BLaER1 treated with 17β-estradiol and CSF1 and Interleukin-3, amounts not matched to agents 10 nM and 100 nM (cell line): Measurements from ENCODE around the gene TRIM67.
"Not testable (repeated sequence)": the region's sequence is repeated elsewhere in the genome, so short reads cannot be mapped to it uniquely, and the experiment has no call there.

Experiments
- H3K27ac ChIP-seq, 11 experiments: shearing (Covaris generic); formaldehyde crosslinking; 2 replicates each; pipeline ENCODE4 v1.8.1; 2022
- H3K27me3 ChIP-seq, 11 experiments: shearing (Covaris generic); formaldehyde crosslinking; 2 replicates each; pipeline ENCODE4 v1.8.1; 2022
- H3K36me3 ChIP-seq, 11 experiments: shearing (Covaris generic); formaldehyde crosslinking; 2 replicates each; pipeline ENCODE4 v1.8.1; 2022
- H3K4me1 ChIP-seq, 10 experiments: shearing (Covaris generic); formaldehyde crosslinking; 2 replicates each; pipeline ENCODE4 v1.8.1; 2022
- H3K4me2 ChIP-seq, 11 experiments: shearing (Covaris generic); formaldehyde crosslinking; 2 replicates each; pipeline ENCODE4 v1.8.1; 2022
- H3K4me3 ChIP-seq, 10 experiments: shearing (Covaris generic); formaldehyde crosslinking; 2 replicates each; pipeline ENCODE4 v1.8.1; 2022
- H3K9ac ChIP-seq, 11 experiments: shearing (Covaris generic); formaldehyde crosslinking; 2 replicates each; pipeline ENCODE4 v1.8.1; 2022
- H3K9me3 ChIP-seq, 11 experiments: shearing (Covaris generic); formaldehyde crosslinking; replicated peaks in 1 of 11; 2 replicates each; pipeline ENCODE4 v1.8.1; 2022
- H4K20me1 ChIP-seq, 11 experiments: shearing (Covaris generic); formaldehyde crosslinking; 2 replicates each; pipeline ENCODE4 v1.8.1; 2022
- Cebpa-rat ChIP-seq, 11 experiments: shearing (Covaris generic); IDR thresholded peaks; 2 replicates each; pipeline ENCODE4 v1.8.1; 2022

The TRIM67 gene

GRCh38 chr1:231151811-231152210 is 10.0 kb upstream of the TRIM67 start:
- H3K4me1 ChIP-seq = peaks cover 5 to 10% (median 7%) of the 10 kb centered on the region in 10 experiments; a peak in 17 of 20 replicates

DNA sequence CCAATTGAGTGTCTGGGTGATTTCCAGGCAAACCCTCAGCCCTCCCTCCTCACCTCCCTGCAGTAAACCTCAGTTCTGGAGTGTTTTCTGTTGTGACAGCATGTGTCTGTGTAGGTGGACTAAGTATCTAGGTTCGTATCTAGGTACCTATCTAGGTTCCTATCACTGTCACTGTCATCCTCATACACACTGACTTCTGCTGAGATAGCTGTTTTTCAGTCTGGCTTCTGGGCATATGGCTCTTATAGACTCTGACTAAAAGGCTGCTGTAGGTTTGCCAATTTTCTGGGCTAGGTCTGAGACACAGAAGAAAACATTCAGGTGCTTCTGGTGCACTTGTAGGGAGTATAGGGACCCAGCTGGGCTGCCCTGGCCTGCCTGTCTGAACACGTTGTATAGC is 8.1 kb upstream of the TRIM67 start:
- Histone ChIP-seq H3K9ac (no peak overlapping the region), H3K4me3 (no peak overlapping the region), H3K36me3 (0 out of 22 replicates have a peak, but pooled peaks cover 0 to 6% (median 0%) of the 10 kb centered on the region in 11 experiments), H3K27me3 (no peaks in the 10 kb centered on the region), H3K9me3 (peaks cover 28 to 55% (median 37%) of the 10 kb centered on the region in 11 experiments), H3K4me2 (no peak overlapping the region), H3K27ac (no peak overlapping the region), H4K20me1 (no peaks in the 10 kb centered on the region), H3K4me1 (peaks cover 5 to 10% (median 7%) of the 10 kb centered on the region in 10 experiments; a peak in 17 of 20 replicates)
- TF ChIP-seq Cebpa-rat (IDR thresholded peaks at IDR 0.05) = no peak

More at GRCh38 chr1:231151811-231152210, 10.0 kb upstream of the TRIM67 start:
- H3K4me2 ChIP-seq = no peak overlapping the region
- 0 out of 22 replicates have a peak, but pooled peaks cover 0 to 6% (median 0%) of the 10 kb centered on the region in 11 experiments for H3K36me3 ChIP-seq
- no peaks in the 10 kb centered on the region for H4K20me1 ChIP-seq
- TF ChIP-seq Cebpa-rat (IDR thresholded peaks at IDR 0.05) = no peak
- no peak overlapping the region for H3K27ac ChIP-seq
- H3K27me3 ChIP-seq = no peaks in the 10 kb centered on the region
- H3K9ac ChIP-seq = no peak overlapping the region
- no peak overlapping the region for H3K4me3 ChIP-seq
- peaks cover 28 to 55% (median 37%) of the 10 kb centered on the region in 11 experiments for H3K9me3 ChIP-seq

- Histone ChIP-seq H3K4me3 (no peak overlapping the region), H3K36me3 (0 out of 22 replicates have a peak, but pooled peaks cover 0 to 6% (median 0%) of the 10 kb centered on the region in 11 experiments), H3K4me1 (peaks cover 5 to 10% (median 7%) of the 10 kb centered on the region in 10 experiments; a peak in 17 of 20 replicates), H4K20me1 (no peaks in the 10 kb centered on the region), H3K4me2 (peak overlapping the region in 3 of 11 experiments; percentile 31 to 56 (median 51); a peak in 3 of 22 replicates), H3K9ac (no peak overlapping the region), H3K27ac (no peak overlapping the region), H3K27me3 (peaks cover 8 to 19% (median 11%) of the 10 kb centered on the region in 11 experiments), H3K9me3 (peaks cover 22 to 49% (median 32%) of the 10 kb centered on the region in 11 experiments)
- no peak for TF ChIP-seq Cebpa-rat (IDR thresholded peaks at IDR 0.05)
These were observed 6.0 kb upstream of the TRIM67 start for GRCh38 chr1:231155808-231156207.

DNA sequence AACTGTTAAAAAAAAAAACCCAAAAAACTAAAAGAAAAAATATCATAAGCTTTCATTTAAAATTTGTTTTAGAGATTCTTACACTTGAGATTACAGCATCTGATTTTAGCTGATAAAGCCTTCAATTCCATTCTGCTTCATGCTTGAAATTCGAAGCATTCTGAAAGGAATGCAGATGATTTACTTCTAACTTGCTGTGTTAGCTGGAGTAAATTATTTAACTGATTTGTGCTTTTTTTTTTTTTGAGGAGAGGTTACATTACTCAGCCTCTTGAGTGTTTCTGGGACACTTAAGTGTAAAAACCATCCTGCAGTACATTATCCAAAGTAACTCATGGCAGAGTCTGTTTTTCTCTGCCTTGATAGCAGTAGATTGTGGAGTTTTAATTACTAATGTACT is 4.5 kb upstream of the TRIM67 start:
- H3K9ac ChIP-seq = no peak overlapping the region
- no peak for TF ChIP-seq Cebpa-rat (IDR thresholded peaks at IDR 0.05)
- H3K4me3 ChIP-seq = no peak overlapping the region
- no peak overlapping the region for H3K4me2 ChIP-seq
- H3K9me3 ChIP-seq = peaks cover 20 to 47% (median 31%) of the 10 kb centered on the region in 11 experiments
- H3K27me3 ChIP-seq = peaks cover 22 to 34% (median 26%) of the 10 kb centered on the region in 11 experiments
- no peak overlapping the region for H3K27ac ChIP-seq
- no peaks in the 10 kb centered on the region for H3K36me3 ChIP-seq
- H4K20me1 ChIP-seq = no peaks in the 10 kb centered on the region
- peaks cover 5 to 10% (median 7%) of the 10 kb centered on the region in 10 experiments; a peak in 17 of 20 replicates for H3K4me1 ChIP-seq

DNA sequence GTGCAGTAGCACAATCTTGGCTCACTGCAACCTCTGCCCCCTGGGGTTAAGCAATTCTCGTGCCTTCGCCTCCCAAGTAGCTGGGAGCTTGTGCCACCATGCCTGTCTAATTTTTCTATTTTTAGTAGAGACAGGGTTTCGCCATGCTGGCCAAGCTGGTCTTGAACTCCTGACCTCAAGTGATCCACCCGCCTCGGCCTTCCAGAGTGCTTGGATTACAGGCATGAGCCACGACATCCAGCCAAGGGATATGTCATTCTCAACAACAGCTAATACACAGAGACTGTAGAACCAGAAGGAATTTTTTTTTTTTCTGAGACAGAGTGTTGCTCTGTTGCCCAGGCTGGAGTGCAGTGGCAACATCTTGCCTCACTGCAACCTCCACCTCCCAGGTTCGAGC is 3.7 kb upstream of the TRIM67 start:
- Histone ChIP-seq H3K9me3 (peaks cover 21 to 48% (median 32%) of the 10 kb centered on the region in 11 experiments), H3K4me1 (peaks cover 5 to 10% (median 7%) of the 10 kb centered on the region in 10 experiments; a peak in 17 of 20 replicates), H3K27me3 (peaks cover 22 to 41% (median 30%) of the 10 kb centered on the region in 11 experiments)
- not testable (repeated sequence) for H3K27ac ChIP-seq, H3K4me3 ChIP-seq, H3K36me3 ChIP-seq, H3K4me2 ChIP-seq, H3K9ac ChIP-seq, H4K20me1 ChIP-seq

DNA sequence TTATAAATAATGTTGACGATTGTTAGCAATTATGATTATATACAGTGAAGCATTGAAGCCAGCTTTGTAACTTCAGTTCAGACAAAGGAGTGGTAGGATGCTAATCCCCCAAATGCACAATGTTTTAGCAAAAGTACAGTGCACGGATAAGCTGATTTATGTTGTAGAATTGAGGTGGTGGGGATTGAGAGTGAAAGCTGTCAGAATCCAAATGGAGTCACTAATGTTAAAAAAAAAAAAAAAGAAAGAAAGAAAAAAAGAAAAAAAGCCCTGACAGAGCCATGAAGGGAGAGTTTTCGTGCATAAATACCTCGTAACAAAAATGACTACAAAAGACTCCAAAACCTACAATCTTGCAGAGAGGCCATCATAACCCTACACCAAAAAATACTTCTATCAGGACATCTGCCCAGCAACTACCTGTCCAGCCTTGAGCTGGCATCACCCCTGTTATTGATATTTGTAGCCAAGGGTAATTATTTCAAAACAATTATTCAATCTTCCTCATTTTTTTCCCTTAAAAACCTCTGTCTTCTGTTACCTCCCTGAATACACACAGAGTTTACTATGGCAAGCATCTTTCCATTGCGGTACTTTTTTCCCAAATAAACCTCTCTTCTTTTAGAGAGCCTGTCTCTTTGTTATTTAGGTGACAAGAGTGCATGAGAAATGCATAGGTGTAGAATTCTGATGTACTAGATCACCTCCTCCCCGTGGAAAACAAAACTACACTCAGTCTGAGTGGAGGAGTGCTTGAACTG is 2.5 kb upstream of the TRIM67 start:
- Histone ChIP-seq H3K9ac (no peak overlapping the region), H4K20me1 (no peaks in the 10 kb centered on the region), H3K4me3 (no peak overlapping the region), H3K27ac (no peak overlapping the region), H3K9me3 (peaks cover 28 to 57% (median 42%) of the 10 kb centered on the region in 11 experiments), H3K36me3 (no peaks in the 10 kb centered on the region), H3K4me2 (no peak overlapping the region), H3K4me1 (peaks cover 5 to 10% (median 7%) of the 10 kb centered on the region in 10 experiments; a peak in 17 of 20 replicates), H3K27me3 (peaks cover 22 to 41% (median 30%) of the 10 kb centered on the region in 11 experiments)
- no peak for TF ChIP-seq Cebpa-rat (IDR thresholded peaks at IDR 0.05)

- Histone ChIP-seq H3K27ac (no peak overlapping the region), H3K9me3 (peaks cover 28 to 49% (median 41%) of the 10 kb centered on the region in 11 experiments), H4K20me1 (no peaks in the 10 kb centered on the region), H3K36me3 (no peaks in the 10 kb centered on the region), H3K9ac (no peak overlapping the region), H3K27me3 (peaks cover 22 to 41% (median 30%) of the 10 kb centered on the region in 11 experiments), H3K4me2 (no peak overlapping the region), H3K4me1 (peaks cover 4 to 7% (median 4%) of the 10 kb centered on the region in 10 experiments; a peak in 17 of 20 replicates), H3K4me3 (no peak overlapping the region)
- no peak for TF ChIP-seq Cebpa-rat (IDR thresholded peaks at IDR 0.05)
These were observed 1.7 kb upstream of the TRIM67 start for GRCh38 chr1:231159963-231160761.

DNA sequence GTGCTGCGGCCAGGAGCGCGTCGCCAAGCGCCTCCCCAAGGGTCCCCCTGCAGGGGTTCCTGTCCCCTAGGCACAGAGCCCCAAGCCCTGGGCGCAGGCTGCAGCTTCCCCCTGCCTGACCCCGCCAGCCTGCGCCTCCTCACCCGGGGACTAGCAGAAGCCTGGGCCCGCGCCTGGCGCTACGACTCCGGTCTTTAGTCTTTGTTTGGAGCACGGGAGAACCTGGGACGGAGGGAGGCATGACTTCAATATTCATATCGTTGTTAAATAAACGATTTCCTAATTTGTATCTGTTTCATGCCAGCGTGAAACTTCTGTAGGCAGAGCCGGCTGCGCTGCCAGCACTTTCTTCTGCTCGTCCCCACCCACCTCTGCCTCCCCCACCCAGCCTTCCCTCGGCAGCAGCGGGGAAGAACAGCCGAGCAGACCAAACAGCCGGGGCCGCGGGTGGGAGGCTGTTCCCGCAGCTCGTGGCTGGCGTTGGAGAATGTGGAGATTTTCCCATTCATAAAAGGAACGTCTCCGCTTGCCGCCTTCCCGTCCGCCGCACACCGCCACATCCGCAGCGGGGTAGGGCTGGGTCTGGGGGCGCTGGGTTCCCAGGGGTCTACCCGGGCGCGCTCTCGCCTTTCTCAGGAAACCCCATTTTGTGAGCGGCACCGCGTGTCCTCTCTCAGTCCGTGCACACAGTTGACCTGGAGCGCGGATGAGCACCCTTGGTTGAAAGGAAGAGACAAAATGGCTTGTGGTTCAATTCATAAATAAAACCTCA is 777 bp upstream of the TRIM67 start:
- Histone ChIP-seq H3K27me3 (peaks cover 22 to 41% (median 30%) of the 10 kb centered on the region in 11 experiments), H3K4me3 (no peak overlapping the region), H3K4me2 (no peak overlapping the region), H4K20me1 (no peaks in the 10 kb centered on the region), H3K9me3 (peaks cover 28 to 44% (median 39%) of the 10 kb centered on the region in 11 experiments), H3K9ac (no peak overlapping the region), H3K27ac (no peak overlapping the region), H3K36me3 (no peaks in the 10 kb centered on the region), H3K4me1 (peaks cover 0 to 13% (median 0%) of the 10 kb centered on the region in 10 experiments; a peak in 4 of 20 replicates)
- TF ChIP-seq Cebpa-rat (IDR thresholded peaks at IDR 0.05) = no peak
